Epithelial cell of esophagus (primary cell): Measurements from ENCODE around the gene RENBP.
A peak's percentile ranks its signal among the peaks of the same experiment; 100 is the strongest.

Source experiments
- DNase-seq: peaks from one replicate; pipeline ENCODE4 v3.0.0; 2010; ENCODE audit warnings: low read depth
- H3K4me3 ChIP-seq: 2 replicates; pipeline ENCODE4 v1.5.1; 2011; ENCODE audit warnings: mild to moderate bottlenecking, low read length, control low read depth
- CTCF ChIP-seq: IDR thresholded peaks from 2 replicates; pipeline ENCODE4 v1.5.1; 2011; ENCODE audit warnings: low read depth, mild to moderate bottlenecking, low read length, control low read depth, inconsistent platforms; ENCODE audit not compliant: insufficient read depth; ENCODE audit errors: missing control alignments

Gene RENBP

GRCh38 chrX:153903238-153903980 lies 41.0 kb downstream of the RENBP start:
- H3K4me3 ChIP-seq = no peak overlapping the region
- DNase-seq = no peak
- TF ChIP-seq CTCF = no peak

- TF ChIP-seq CTCF = no peak
- no peak overlapping the region for H3K4me3 ChIP-seq
- DNase-seq = peak; percentile 17
These were observed 42.1 kb downstream of the RENBP start for GRCh38 chrX:153902385-153902784.

DNA sequence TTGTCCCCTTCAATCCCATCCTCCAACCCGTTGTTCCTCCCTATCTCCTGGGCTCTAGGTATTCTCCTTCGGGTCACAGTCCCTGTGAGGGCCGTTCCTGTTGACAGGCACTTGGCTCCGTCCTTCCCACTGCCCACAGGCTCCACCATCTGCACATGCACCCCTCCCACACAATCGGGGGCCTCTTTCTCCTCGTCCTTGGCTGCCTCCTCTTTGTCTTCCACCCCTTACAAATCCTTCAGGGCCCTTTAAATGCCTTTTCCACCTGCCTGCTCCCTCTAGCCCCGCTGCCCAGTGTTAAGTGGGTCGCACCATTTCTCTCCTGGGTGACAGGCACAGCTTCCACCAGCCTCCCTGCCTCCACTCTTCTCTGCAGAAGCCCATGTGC lies 42.7 kb downstream of the RENBP start:
- no peak overlapping the region for H3K4me3 ChIP-seq
- no peak for TF ChIP-seq CTCF
- DNase-seq = no peak

- H3K4me3 ChIP-seq = no peak overlapping the region
- peak; percentile 84 for DNase-seq
- TF ChIP-seq CTCF = no peak
These were observed 43.4 kb downstream of the RENBP start for GRCh38 chrX:153900831-153901752.

DNA sequence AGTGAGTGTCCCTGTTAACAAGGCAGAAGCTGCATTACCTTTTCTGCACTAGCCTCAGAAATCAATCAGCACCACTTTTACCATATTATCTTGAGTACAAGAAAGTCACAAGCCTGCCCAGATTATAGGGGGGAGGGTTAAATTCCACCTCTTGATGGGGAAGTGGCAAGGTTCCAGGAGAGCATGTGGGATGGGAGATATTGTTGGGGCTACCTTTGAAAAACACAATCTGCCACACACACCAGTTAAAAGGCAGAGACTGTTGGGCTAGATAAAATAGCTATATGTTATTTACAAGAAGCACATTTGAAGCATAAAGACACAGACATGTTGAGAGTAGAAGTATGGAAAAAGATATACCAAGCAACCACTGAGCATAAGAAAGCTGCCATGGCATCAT lies 46.5 kb downstream of the RENBP start:
- DNase-seq = no peak
- no peak for TF ChIP-seq CTCF
- H3K4me3 ChIP-seq = no peak overlapping the region

- no peak for TF ChIP-seq CTCF
- no peak overlapping the region for H3K4me3 ChIP-seq
- DNase-seq = no peak
These were observed 55.3 kb downstream of the RENBP start for GRCh38 chrX:153889123-153889522.

DNA sequence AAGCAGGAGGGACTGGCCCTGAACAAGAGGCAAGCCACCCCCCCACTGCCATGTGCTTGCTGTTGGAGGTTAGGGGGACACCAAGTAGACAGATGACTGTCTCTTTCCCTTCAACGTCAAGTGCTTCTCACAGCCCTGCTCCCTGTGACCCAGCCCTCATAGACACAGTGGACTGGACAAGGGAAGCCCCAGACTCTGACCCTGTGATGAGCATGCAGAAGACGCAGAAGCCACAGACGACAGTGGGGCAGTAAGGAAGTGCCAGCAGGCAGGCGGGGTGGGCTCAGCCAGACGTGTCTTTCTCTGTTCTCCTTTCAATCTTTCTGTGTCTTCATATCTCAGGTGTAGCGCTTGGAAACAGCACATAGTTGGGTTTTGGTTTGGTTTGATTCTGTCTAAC lies 56.1 kb downstream of the RENBP start:
- DNase-seq = no peak
- no peak overlapping the region for H3K4me3 ChIP-seq
- no peak for TF ChIP-seq CTCF
